Stimulated activated CD4-positive, alpha-beta T cell treated with anti-CD3 and anti-CD28 coated beads, Interleukin-12 subunit alpha, Interleukin-12 subunit beta, amount 100 ng/mL, for 4 hours (primary cell): Measurements from ENCODE around the gene VDAC1.

Source experiments
- DNase-seq: peaks from one replicate; pipeline ENCODE4 v3.0.0-alpha.2; 2020

The VDAC1 gene

GRCh38 chr5:134022333-134022732 is 17.6 kb upstream of the VDAC1 start:
- no peak for DNase-seq

- no peak for DNase-seq
Measured at GRCh38 chr5:134020188-134020587, 15.4 kb upstream of the VDAC1 start.

GRCh38 chr5:134019636-134020035 is 14.9 kb upstream of the VDAC1 start:
- DNase-seq = no peak

- no peak for DNase-seq
Measured at GRCh38 chr5:134018986-134019316, 14.2 kb upstream of the VDAC1 start.

GRCh38 chr5:134018154-134018985 is 13.6 kb upstream of the VDAC1 start:
- DNase-seq = no peak

GRCh38 chr5:134008266-134008749 is 3.5 kb upstream of the VDAC1 start:
- DNase-seq = no peak

GRCh38 chr5:134007581-134008265 is 2.9 kb upstream of the VDAC1 start:
- no peak for DNase-seq

- no peak for DNase-seq
Measured at GRCh38 chr5:134006115-134006514, 1.3 kb upstream of the VDAC1 start.

- no peak for DNase-seq
Measured at GRCh38 chr5:134005417-134006061, 764 bp upstream of the VDAC1 start.

GRCh38 chr5:134003817-134004625 is 754 bp downstream of the VDAC1 start:
- peak; percentile 55 for DNase-seq

- peak; percentile 33 for DNase-seq
Measured at GRCh38 chr5:134003064-134003816, 1.5 kb downstream of the VDAC1 start.

GRCh38 chr5:134001938-134002731 is 2.6 kb downstream of the VDAC1 start:
- DNase-seq = no peak

- no peak for DNase-seq
Measured at GRCh38 chr5:134000696-134001453, 3.9 kb downstream of the VDAC1 start.

- no peak for DNase-seq
Measured at GRCh38 chr5:134000091-134000511, 4.7 kb downstream of the VDAC1 start.

- DNase-seq = no peak
Measured at GRCh38 chr5:133998807-133999206, 6.0 kb downstream of the VDAC1 start.

- DNase-seq = no peak
Measured at GRCh38 chr5:133998042-133998441, 6.7 kb downstream of the VDAC1 start.

- no peak for DNase-seq
Measured at GRCh38 chr5:133996683-133997252, 8.0 kb downstream of the VDAC1 start.

GRCh38 chr5:133995883-133996563 is 8.8 kb downstream of the VDAC1 start:
- DNase-seq = no peak

GRCh38 chr5:133995341-133995740 is 9.4 kb downstream of the VDAC1 start:
- DNase-seq = no peak

GRCh38 chr5:133994990-133995333 is 9.8 kb downstream of the VDAC1 start:
- no peak for DNase-seq
